H9 (cell line): ENCODE results near the gene SDF2. TPM values are rescaled to one million over a fixed set of nuclear protein-coding genes. Genes with fewer than 3 reads are reported as not detected.

Experiments used
- DNase-seq: peaks from one replicate; pipeline ENCODE4 v3.0.0-alpha.2; 2017
- H2AFZ ChIP-seq: one replicate; pipeline ENCODE4 v1.6.1; 2013; ENCODE audit warnings: mild to moderate bottlenecking, low read length, control low read depth, moderate library complexity
- H2AK5ac ChIP-seq: 2 replicates; pipeline ENCODE4 v1.6.1; 2013; ENCODE audit warnings: low read length, control low read depth, mixed read lengths; ENCODE audit not compliant: insufficient read length
- H2BK120ac ChIP-seq: one replicate; pipeline ENCODE4 v1.6.1; 2013; ENCODE audit warnings: low read depth, mild to moderate bottlenecking, low read length, control low read depth, inconsistent platforms; ENCODE audit not compliant: poor library complexity, severe bottlenecking
- H2BK12ac ChIP-seq: 2 replicates; pipeline ENCODE4 v1.6.1; 2013; ENCODE audit warnings: low read length, control low read depth, mixed read lengths, low read depth; ENCODE audit not compliant: insufficient read length
- H2BK15ac ChIP-seq: 2 replicates; pipeline ENCODE4 v1.6.1; 2013; ENCODE audit warnings: low read depth, low read length, control low read depth
- H2BK20ac ChIP-seq: one replicate; pipeline ENCODE4 v1.6.1; 2013; ENCODE audit warnings: low read depth, mild to moderate bottlenecking, low read length, control low read depth, inconsistent platforms; ENCODE audit not compliant: poor library complexity, severe bottlenecking
- H2BK5ac ChIP-seq: 2 replicates; pipeline ENCODE4 v1.6.1; 2013; ENCODE audit warnings: low read length, control low read depth, mixed read lengths; ENCODE audit not compliant: insufficient read length
- H3K14ac ChIP-seq: 2 replicates; pipeline ENCODE4 v1.6.1; 2013; ENCODE audit warnings: low read length, control low read depth; ENCODE audit not compliant: insufficient read depth
- H3K18ac ChIP-seq: 2 replicates; pipeline ENCODE4 v1.6.1; 2013; ENCODE audit warnings: low read depth, mild to moderate bottlenecking, mixed read lengths, low read length, control low read depth; ENCODE audit not compliant: insufficient read length
- H3K23ac ChIP-seq: 2 replicates; pipeline ENCODE4 v1.6.1; 2013; ENCODE audit warnings: low read length, control low read depth, mixed read lengths, low read depth; ENCODE audit not compliant: insufficient read length
- H3K23me2 ChIP-seq: 2 replicates; pipeline ENCODE4 v1.6.1; 2013; ENCODE audit warnings: low read depth, mild to moderate bottlenecking, mixed read lengths, low read length, control low read depth; ENCODE audit not compliant: insufficient read length, poor library complexity, severe bottlenecking
- H3K27ac ChIP-seq: 2 replicates; pipeline ENCODE4 v1.5.1; 2013; ENCODE audit warnings: low read length, control low read depth, mixed read lengths, low read depth; ENCODE audit not compliant: insufficient read length
- H3K27me3 ChIP-seq: 2 replicates; pipeline ENCODE4 v1.6.1; 2013; ENCODE audit warnings: low read length, control low read depth, inconsistent platforms; ENCODE audit not compliant: insufficient read depth
- H3K4ac ChIP-seq: 2 replicates; pipeline ENCODE4 v1.6.1; 2013; ENCODE audit warnings: low read depth, mild to moderate bottlenecking, control low read depth, inconsistent platforms, low read length, moderate library complexity
- H3K4me1 ChIP-seq: 2 replicates; pipeline ENCODE4 v1.6.1; 2013; ENCODE audit warnings: low read length, control low read depth, inconsistent platforms; ENCODE audit not compliant: insufficient read depth
- H3K4me2 ChIP-seq: 2 replicates; pipeline ENCODE4 v1.6.1; 2013; ENCODE audit warnings: low read length, control low read depth, mixed read lengths; ENCODE audit not compliant: insufficient read length, insufficient read depth
- H3K56ac ChIP-seq: 2 replicates; pipeline ENCODE4 v1.6.1; 2013; ENCODE audit warnings: low read depth, mild to moderate bottlenecking, mixed read lengths, low read length, control low read depth; ENCODE audit not compliant: insufficient read length
- H3K79me1 ChIP-seq: 2 replicates; pipeline ENCODE4 v1.6.1; 2013; ENCODE audit warnings: low read depth, mild to moderate bottlenecking, moderate library complexity, low read length, control low read depth, inconsistent platforms; ENCODE audit not compliant: insufficient read depth, poor library complexity, severe bottlenecking
- H3K79me2 ChIP-seq: 2 replicates; pipeline ENCODE4 v1.6.1; 2013; ENCODE audit warnings: low read length, control low read depth, inconsistent platforms; ENCODE audit not compliant: insufficient read depth
- H3K9ac ChIP-seq: 2 replicates; pipeline ENCODE4 v1.6.1; 2013; ENCODE audit warnings: low read length, control low read depth, mixed read lengths; ENCODE audit not compliant: insufficient read length; ENCODE audit errors: extremely low read depth
- H3K9me3 ChIP-seq: one replicate; pipeline ENCODE4 v1.6.1; 2013; ENCODE audit warnings: low read depth, low read length, inconsistent platforms; ENCODE audit not compliant: control insufficient read depth
- H3T11ph ChIP-seq: one replicate; pipeline ENCODE4 v1.6.1; 2013; ENCODE audit warnings: mild to moderate bottlenecking, low read length, control low read depth, inconsistent platforms
- H4K20me1 ChIP-seq: one replicate; pipeline ENCODE4 v1.6.1; 2013; ENCODE audit not compliant: control insufficient read depth, insufficient read length, insufficient read depth
- H4K5ac ChIP-seq: 2 replicates; pipeline ENCODE4 v1.6.1; 2013; ENCODE audit warnings: low read depth, mild to moderate bottlenecking, mixed read lengths, low read length, control low read depth; ENCODE audit not compliant: insufficient read length
- H4K8ac ChIP-seq: replicated peaks from 2 replicates; pipeline ENCODE4 v1.6.1; 2013; ENCODE audit warnings: low read length, control low read depth, mixed read lengths, low read depth; ENCODE audit not compliant: insufficient read length
- H4K91ac ChIP-seq: 2 replicates; pipeline ENCODE4 v1.6.1; 2013; ENCODE audit warnings: low read depth, mild to moderate bottlenecking, moderate library complexity, mixed read lengths, low read length, control low read depth; ENCODE audit not compliant: insufficient read length
- H3K27ac Mint-ChIP-seq, 3 experiments: 2 replicates in 2 of 3; 3 replicates in 1 of 3; pipeline ENCODE4 v1.8.0; 2020 to 2021; ENCODE audit warnings: mixed read lengths in 3 of 3, mild to moderate bottlenecking in 1 of 3, moderate library complexity in 1 of 3
- H3K27me3 Mint-ChIP-seq: 2 replicates; pipeline ENCODE4 v1.8.0; 2021; ENCODE audit warnings: low read depth, mild to moderate bottlenecking, moderate library complexity, mixed read lengths
- H3K36me3 Mint-ChIP-seq, 3 experiments: 2 replicates in 2 of 3; 3 replicates in 1 of 3; pipeline ENCODE4 v1.8.0; 2020 to 2021; ENCODE audit warnings: low read depth in 3 of 3, mixed read lengths in 3 of 3; ENCODE audit not compliant: insufficient read depth in 1 of 3
- H3K4me1 Mint-ChIP-seq, 2 experiments: 2 replicates each; pipeline ENCODE4 v1.8.0; 2020; ENCODE audit warnings: mixed read lengths in 2 of 2
- H3K4me3 Mint-ChIP-seq, 2 experiments: 2 replicates in 1 of 2; 3 replicates in 1 of 2; pipeline ENCODE4 v1.8.0; 2020 to 2021; ENCODE audit warnings: mild to moderate bottlenecking in 2 of 2, mixed read lengths in 2 of 2, moderate library complexity in 1 of 2
- H3K9me3 Mint-ChIP-seq, 2 experiments: 2 replicates in 1 of 2; 3 replicates in 1 of 2; pipeline ENCODE4 v1.8.0; 2020; ENCODE audit warnings: mild to moderate bottlenecking in 2 of 2, mixed read lengths in 2 of 2, moderate library complexity in 1 of 2
- CTCF ChIP-seq: fragments of 200-600 bp; sonication (generic); conservative IDR thresholded peaks from 3 replicates; pipeline ENCODE4 v1.8.0; 2021; ENCODE audit warnings: antibody characterized with exemption, mild to moderate bottlenecking
- WGBS: extraction: QIAGEN DNeasy Blood & Tissue Kit; methylation state at CpG from one replicate; pipeline ENCODE4 v1.1.7; 2013; ENCODE audit warnings: missing lambda C conversion rate, low lambda C conversion rate, mixed read lengths; ENCODE audit not compliant: insufficient read length; ENCODE audit errors: extremely low coverage; 5-methylcytosine and 5-hydroxymethylcytosine counted together
- total RNA-seq: library from RNA; stranded (reverse); gene quantifications from 2 replicates; pipeline ENCODE4 v1.2.1, GENCODE V29; 2021

SDF2 gene
- total RNA-seq, 1 experiment from 2014 or later = 40.2 TPM

GRCh38 chr17:28710861-28711722 is 49.4 kb upstream of the SDF2 start:
- Histone ChIP-seq H3K4ac (no peak overlapping the region), H4K91ac (no peak overlapping the region)
- no peaks in the 10 kb centered on the region for H3K27me3 Mint-ChIP-seq

More at GRCh38 chr17:28710861-28711722, 49.4 kb upstream of the SDF2 start:
- DNase-seq = peak; percentile 99
- no peak overlapping the region for H3K56ac ChIP-seq
- Mint-ChIP-seq H3K27ac (peak overlapping the region; percentile 99 to 100 (median 99)), H3K9me3 (no peaks in the 10 kb centered on the region), H3K4me3 (peak overlapping the region; percentile 89 to 96), H3K36me3 (peaks cover 23 to 42% (median 29%) of the 10 kb centered on the region in 3 experiments; a peak in 6 of 7 replicates), H3K4me1 (peaks cover 28 to 43% of the 10 kb centered on the region in 2 experiments)
- peaks cover 4% of the 10 kb centered on the region for H3K79me1 ChIP-seq
- H3K23me2 ChIP-seq = peaks cover 14% of the 10 kb centered on the region
- H2AFZ ChIP-seq = no peak overlapping the region
- no peak overlapping the region for H3T11ph ChIP-seq
- whole genome bisulfite sequencing = no CpG with 5 or more reads among the region's 74 CpGs
- H2AK5ac ChIP-seq = no peak overlapping the region
- no peaks in the 10 kb centered on the region for H4K20me1 ChIP-seq
- no peaks in the 10 kb centered on the region for H3K27me3 ChIP-seq
- H2BK12ac ChIP-seq = no peak overlapping the region
- H3K14ac ChIP-seq = peak overlapping the region; percentile 94
- no peak overlapping the region for H2BK5ac ChIP-seq
- H3K23ac ChIP-seq = no peak overlapping the region
- no peak for TF ChIP-seq CTCF
- no peak overlapping the region for H2BK15ac ChIP-seq
- no peak overlapping the region for H2BK20ac ChIP-seq
- peak overlapping the region; percentile 7 for H4K5ac ChIP-seq
- no peak overlapping the region for H2BK120ac ChIP-seq
- H3K9ac ChIP-seq = peak overlapping the region; percentile 79
- peaks cover 2% of the 10 kb centered on the region; the same call in 1 of the 2 replicates for H3K4me1 ChIP-seq
- H3K4me2 ChIP-seq = peak overlapping the region; percentile 66
- H3K9me3 ChIP-seq = no peaks in the 10 kb centered on the region
- no peak overlapping the region for H4K8ac ChIP-seq
- peak overlapping the region; percentile 94 for H3K18ac ChIP-seq
- H3K79me2 ChIP-seq = peaks cover 1% of the 10 kb centered on the region; the same call in 1 of the 2 replicates
- peak overlapping the region; percentile 68 for H3K27ac ChIP-seq
